Mammary epithelial cell (primary cell): ENCODE data around the gene ARMC9.

ENCODE experiments used
- EZH2 ChIP-seq: IDR thresholded peaks from 2 replicates; pipeline ENCODE4 v1.6.1; 2012; ENCODE audit warnings: low read length, inconsistent platforms, borderline replicate concordance
- TF ChIP-seq, protein P1 (sequence below), 2 donors: IDR thresholded peaks in 1 of 2; conservative IDR thresholded peaks in 1 of 2; 2 replicates each; pipeline ENCODE4 v1.5.1; 2011 to 2012; ENCODE audit warnings: inconsistent platforms in 2 of 2, low read length in 2 of 2, mild to moderate bottlenecking in 2 of 2, control low read depth in 1 of 2, low read depth in 1 of 2; ENCODE audit not compliant: insufficient read depth in 1 of 2; ENCODE audit errors: extremely low read depth in 1 of 2

DNA sequence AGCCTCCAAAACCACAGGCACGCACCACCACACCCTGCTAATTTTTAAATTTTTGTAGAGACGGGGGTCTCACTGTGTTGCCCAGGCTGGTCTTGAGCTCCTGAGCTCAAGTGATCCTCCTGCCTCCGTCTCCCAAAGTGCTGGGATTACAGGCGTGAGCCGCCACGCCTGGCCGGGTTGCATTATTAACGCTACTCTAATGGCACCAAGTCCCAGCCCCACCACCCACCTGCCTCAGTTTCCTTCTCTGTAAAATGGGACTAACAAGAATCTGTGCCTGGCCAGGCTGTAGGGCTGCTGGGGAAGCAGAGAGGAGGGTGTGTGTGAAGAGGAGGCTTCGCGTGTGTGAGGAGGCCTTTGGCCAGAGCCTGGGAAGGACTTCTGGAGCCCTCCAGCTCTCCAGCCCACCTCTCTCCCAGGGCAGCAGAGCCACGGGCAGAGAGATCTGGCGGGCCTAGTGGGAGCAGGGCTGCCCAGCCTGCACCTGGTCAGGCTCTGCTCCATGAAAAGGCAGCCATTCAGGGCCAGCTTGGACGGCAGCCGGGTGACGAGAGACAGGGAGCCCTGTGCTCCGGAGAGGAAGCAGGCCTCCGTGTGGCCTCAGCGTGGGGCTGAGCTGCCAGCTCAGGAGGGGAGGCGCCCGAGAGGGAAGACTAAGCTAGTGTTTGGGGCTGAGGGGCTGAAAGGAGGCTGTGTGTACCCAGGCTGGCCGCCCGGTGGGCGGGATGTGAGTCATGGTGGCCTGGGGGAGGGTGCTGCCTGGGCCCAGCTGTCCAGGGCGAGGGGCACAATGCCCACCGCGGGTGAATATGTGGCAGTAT is 189.7 kb downstream of the ARMC9 start:
- TF ChIP-seq, protein P1, sequence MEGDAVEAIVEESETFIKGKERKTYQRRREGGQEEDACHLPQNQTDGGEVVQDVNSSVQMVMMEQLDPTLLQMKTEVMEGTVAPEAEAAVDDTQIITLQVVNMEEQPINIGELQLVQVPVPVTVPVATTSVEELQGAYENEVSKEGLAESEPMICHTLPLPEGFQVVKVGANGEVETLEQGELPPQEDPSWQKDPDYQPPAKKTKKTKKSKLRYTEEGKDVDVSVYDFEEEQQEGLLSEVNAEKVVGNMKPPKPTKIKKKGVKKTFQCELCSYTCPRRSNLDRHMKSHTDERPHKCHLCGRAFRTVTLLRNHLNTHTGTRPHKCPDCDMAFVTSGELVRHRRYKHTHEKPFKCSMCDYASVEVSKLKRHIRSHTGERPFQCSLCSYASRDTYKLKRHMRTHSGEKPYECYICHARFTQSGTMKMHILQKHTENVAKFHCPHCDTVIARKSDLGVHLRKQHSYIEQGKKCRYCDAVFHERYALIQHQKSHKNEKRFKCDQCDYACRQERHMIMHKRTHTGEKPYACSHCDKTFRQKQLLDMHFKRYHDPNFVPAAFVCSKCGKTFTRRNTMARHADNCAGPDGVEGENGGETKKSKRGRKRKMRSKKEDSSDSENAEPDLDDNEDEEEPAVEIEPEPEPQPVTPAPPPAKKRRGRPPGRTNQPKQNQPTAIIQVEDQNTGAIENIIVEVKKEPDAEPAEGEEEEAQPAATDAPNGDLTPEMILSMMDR (conservative IDR thresholded peaks at IDR 0.05 in 1 of 2, IDR thresholded peaks at IDR 0.05 in 1 of 2; ENCODE audit: extremely low read depth in 1 of 2, insufficient read depth in 1 of 2, low read depth in 1 of 2, low read length in 2 of 2): no peak
- no peak for TF ChIP-seq EZH2
